Vagina (tissue), 2 donors: ENCODE results near the gene PIGP.

Source experiments
- CTCF ChIP-seq, 3 experiments: fragments of 450-650 bp in 2 of 3; fragments of 200-600 bp in 1 of 3; sonication (generic) in 1 of 3; IDR thresholded peaks; one replicate each; pipeline ENCODE4 v1.5.1; 2017 to 2019; ENCODE audit warnings: antibody characterized with exemption in 3 of 3, mild to moderate bottlenecking in 2 of 3, moderate library complexity in 2 of 3
- POLR2A ChIP-seq, 2 donors: fragments of 450-650 bp; IDR thresholded peaks; one replicate each; pipeline ENCODE4 v1.6.1; 2017; ENCODE audit warnings: antibody characterized with exemption in 2 of 2, mild to moderate bottlenecking in 2 of 2, moderate library complexity in 2 of 2
- POLR2AphosphoS5 ChIP-seq, 2 donors: sonication (generic); formaldehyde crosslinking; IDR thresholded peaks; one replicate each; pipeline ENCODE4 v1.9.0; 2017; ENCODE audit warnings: antibody characterized with exemption in 2 of 2, mild to moderate bottlenecking in 2 of 2, low read depth in 1 of 2; ENCODE audit not compliant: insufficient read depth in 1 of 2

GRCh38 chr21:37117204-37117603 lies 44.3 kb upstream of the PIGP start:
- no peak for TF ChIP-seq CTCF (IDR thresholded peaks at IDR 0.05)
- no peak for TF ChIP-seq POLR2A (IDR thresholded peaks at IDR 0.05)
- TF ChIP-seq POLR2AphosphoS5 (IDR thresholded peaks at IDR 0.05; ENCODE audit: insufficient read depth in 1 of 2, low read depth in 1 of 2), result no peak
